Hematopoietic multipotent progenitor cell (in vitro differentiated cells): ENCODE measurements around the gene ZNF652. TPM values are rescaled to one million over a fixed set of nuclear protein-coding genes. Genes with fewer than 3 reads are reported as not detected.
"Not testable (repeated sequence)": the region's sequence is repeated elsewhere in the genome, so short reads cannot be mapped to it uniquely, and the experiment has no call there.

Source experiments
- DNase-seq, 3 donors: peaks; one replicate each; pipeline ENCODE4 v3.0.0-alpha.2; 2011 to 2015; ENCODE audit warnings: low read depth in 2 of 3, low spot score in 2 of 3
- total RNA-seq: library from RNA; depleted of rRNA; stranded (reverse); fragments of >200 nt; gene quantifications from one replicate; pipeline ENCODE4 v1.2.3, GENCODE V29; 2012

ZNF652 gene
- total RNA-seq, 1 donor: 15.1 TPM

GRCh38 chr17:49318435-49318965 lies 43.5 kb downstream of the ZNF652 start:
- no peak for DNase-seq

GRCh38 chr17:49316889-49317675 lies 45.0 kb downstream of the ZNF652 start:
- DNase-seq: peak in 1 of 3 donors; percentile 17

DNA sequence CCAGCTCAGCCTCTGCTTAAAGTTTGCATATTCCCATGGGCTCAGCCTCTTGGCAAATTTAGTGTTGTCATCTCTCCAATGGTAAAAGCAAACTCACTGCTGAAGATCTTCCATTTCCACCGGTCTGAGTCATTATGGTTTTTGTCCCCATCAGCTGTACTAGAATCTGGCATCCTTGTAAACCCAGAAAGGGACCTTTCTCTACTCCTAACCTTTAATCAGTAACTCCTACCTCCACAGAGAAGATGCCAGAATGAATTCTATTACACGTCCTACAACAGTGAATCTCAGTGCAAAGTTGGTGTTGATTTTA lies 45.8 kb downstream of the ZNF652 start:
- DNase-seq: no peak

- DNase-seq: peak; percentile 59 to 89 (median 83)
These were observed 46.3 kb downstream of the ZNF652 start for GRCh38 chr17:49315551-49316257.

GRCh38 chr17:49312722-49313121 lies 49.3 kb downstream of the ZNF652 start:
- DNase-seq: no peak

GRCh38 chr17:49299996-49300395 lies 62.1 kb downstream of the ZNF652 start:
- DNase-seq: no peak

DNA sequence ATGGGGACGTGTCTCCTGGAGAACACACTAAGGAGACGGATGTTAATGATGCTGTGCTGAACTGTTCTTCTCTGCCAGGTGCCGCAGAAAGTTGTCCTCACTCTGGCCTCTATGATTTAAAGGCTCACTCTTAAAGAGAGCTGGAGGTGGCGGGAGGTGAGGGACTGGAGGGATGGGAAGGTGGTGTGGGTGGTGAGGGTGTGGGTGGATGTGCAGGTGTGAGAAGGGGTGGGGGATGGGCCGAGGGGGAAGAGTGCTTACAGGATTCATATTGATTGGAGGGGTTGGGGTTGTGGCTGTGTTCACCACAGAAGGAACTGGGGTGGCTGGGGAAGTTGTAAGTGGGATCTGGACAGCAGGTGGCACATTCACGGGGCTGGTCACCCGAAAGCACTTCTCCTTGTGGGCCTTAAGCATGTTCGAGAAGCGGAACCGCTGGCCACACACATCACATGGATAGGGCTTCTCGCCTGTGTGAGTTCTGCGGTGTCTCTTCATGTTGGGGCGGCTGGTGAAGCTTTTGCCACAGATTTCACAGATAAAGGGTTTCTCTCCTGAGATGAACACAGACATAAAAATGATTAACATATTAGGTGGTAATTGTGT lies 63.6 kb downstream of the ZNF652 start:
- DNase-seq: no peak

GRCh38 chr17:49297141-49297540 lies 64.9 kb downstream of the ZNF652 start:
- DNase-seq: no peak

DNA sequence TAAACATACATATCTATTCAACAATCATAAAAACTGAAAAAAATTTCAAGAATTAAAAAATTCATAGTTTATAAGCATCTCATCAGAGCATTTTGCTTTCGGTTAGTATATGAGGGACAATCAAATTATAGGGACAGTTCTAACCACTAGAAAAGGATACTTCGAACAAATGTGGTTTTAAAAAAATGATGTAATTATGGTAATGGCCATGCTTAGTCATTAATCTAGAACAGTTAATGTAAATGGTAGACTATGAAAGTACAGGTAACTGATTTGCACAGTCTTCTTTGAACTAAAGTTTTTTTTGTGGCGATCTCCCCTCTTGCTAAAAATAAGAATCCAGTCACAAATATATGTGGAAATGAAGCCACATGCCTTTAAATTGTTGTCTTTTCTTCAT lies 67.9 kb downstream of the ZNF652 start:
- no peak for DNase-seq

GRCh38 chr17:49292901-49293300 lies 69.1 kb downstream of the ZNF652 start:
- DNase-seq: no peak

GRCh38 chr17:49291929-49292328 lies 70.1 kb downstream of the ZNF652 start:
- no peak for DNase-seq

- peak in 2 of 3 donors; percentile 24 to 54 for DNase-seq
These were observed 71.2 kb downstream of the ZNF652 start for GRCh38 chr17:49290690-49291359.

DNA sequence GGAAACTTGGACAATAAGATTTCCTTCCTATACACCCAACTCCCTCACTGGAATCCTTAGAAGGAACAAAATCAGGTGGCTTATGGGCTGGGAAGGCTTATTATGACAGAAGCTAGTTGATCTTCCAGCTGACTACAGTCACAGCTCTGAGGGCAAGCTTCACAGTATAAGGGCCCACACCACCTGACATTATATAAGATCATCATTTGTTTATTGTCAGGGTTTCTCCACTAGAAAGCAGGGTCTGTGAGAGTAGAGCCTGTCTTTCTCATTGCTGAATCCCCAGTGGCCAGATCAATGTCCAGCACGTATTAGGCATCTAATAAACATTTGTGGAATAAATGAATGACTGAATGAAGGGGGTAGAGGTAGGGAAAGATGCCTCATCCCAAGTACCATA lies 73.7 kb downstream of the ZNF652 start:
- no peak for DNase-seq

DNA sequence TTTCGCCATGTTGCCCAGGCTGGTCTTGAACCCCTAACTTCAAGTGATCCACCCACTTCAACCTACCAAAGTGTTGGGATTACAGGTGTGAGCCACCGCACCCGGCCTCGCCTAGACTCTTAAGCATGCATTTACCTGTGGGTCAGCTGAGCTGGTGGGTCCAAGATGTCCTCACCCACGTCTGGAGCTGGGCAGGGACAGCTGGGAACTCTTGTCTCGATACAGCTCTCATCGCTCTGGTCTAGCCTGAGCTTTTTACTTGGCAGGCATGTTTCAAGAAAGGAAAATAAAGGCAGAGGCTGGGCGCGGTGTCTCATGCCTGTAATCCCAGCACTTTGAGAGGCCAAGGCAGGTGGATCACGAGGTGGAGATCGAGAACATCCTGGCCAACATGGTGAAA lies 74.6 kb downstream of the ZNF652 start:
- no peak for DNase-seq

- DNase-seq: not testable (repeated sequence)
These were observed 75.6 kb downstream of the ZNF652 start for GRCh38 chr17:49286261-49286973.

- no peak for DNase-seq
These were observed 76.3 kb downstream of the ZNF652 start for GRCh38 chr17:49285716-49286115.

DNA sequence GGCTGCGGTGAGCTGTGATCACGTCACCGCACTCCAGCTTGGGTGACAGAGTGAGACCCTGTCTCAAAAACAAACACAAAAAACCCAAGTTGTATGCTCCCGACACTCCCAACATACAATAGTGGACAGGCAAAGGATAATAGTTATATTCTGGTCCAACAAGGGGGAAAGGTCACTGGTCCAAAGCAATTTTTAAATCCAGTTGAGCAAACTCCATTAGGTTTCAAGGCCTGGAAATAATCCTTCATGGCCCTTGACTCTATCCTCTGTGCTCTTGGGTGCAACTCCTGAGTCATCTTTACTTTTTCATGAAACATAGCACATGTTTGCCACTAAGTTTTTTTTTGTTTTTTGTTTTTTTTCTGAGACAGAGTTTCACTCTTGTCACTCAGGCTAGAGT lies 81.1 kb downstream of the ZNF652 start:
- DNase-seq: no peak

DNA sequence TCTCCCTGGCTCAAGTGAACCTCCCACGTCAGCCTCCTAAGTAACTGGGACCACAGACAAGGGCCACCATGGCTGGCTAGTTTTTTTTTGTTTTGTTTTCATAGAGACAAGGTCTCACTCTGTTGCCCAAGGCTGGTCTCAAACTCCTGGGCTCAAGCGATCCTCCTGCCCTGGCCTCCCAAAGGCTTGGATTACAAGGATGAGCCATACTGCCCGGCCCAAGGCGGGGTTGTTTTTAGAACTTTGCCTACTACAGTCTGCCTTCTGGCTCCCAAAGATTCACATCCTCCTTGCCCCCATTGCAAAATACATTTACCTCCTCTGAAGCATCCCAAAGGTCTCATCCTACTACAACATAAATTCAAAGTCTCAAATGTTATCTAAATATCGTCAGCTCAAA lies 82.0 kb downstream of the ZNF652 start:
- no peak for DNase-seq

DNA sequence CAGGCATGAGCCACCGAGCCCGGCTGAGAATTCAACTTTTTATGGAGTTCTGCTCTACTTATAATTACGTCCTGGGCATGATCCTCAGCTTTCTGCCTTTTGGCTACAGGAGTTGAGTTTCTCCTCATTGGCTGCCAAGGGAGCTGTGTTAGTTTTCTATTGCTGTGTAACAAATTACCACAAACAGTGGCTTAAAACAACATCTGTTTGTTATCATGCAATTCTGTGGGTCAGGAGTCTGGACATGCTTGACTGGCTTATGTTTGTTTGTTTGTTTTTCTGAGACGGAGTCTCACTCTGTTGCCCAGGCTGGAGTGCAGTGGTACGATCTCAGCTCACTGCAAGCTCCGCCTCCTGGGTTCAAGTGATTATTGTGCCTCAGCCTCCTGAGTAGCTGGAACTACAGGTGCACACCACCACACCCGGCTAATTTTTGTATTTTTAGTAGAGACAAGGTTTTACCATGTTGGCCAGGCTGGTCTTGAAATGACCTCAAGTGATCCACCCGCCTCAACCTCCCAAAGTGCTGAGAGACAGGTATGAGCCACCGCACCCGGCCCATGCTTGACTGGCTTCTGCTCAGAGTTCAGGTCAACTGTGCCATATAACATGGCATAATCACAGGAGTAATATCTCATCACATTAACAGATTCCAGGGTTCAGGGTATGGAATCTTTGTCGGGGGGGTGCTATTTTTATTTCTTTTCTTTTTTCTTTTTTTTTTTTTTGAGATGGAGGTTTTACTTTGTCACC lies 82.6 kb downstream of the ZNF652 start:
- DNase-seq: not testable (repeated sequence)

DNA sequence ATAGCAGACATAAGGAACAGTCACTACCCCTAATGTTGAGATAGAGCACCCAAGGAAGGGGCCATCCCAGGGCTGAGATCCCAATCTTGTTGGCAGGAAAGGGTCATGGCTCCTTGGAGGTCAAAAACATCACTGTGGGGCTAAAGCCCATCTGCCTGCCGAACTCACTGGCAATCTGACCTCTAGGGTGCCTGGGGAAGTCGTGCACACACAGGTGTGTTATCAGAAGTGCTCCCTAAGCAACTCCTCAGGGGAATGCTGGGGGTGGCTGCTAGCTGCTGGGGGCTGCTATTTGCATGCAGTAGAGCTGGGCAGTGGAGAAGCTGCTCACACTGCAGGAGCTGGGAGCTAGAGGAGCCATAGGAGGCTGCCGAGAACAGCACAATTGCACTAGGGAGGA lies 84.0 kb downstream of the ZNF652 start:
- no peak for DNase-seq
